ENCODE results near the gene DTNB. TPM values are rescaled to one million over a fixed set of nuclear protein-coding genes. Genes with fewer than 3 reads are reported as not detected.

Gene DTNB
- total RNA-seq, 1 donor from 2014 or later: 28.9 TPM

DNA sequence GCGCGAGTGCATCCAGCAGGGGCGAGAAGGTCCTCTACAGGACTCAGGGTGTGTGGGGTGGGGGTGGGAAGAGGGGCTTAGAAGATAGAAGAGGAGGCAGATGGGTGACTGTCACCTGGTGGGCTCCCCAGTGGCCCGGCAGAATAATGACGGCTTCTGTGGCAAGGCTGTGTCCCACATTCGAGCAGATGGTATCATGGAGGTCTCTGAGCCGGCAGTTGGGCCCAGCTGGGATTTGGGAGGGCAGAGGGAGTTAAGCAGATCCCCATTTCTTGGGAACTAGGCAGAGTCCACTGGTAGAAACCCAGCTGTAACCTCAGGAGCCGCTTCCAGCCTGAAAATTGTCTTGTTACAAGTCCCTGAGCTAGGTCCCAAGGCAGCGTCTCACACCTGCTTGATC, 28.4 kb upstream of the DTNB start:
- DNase-seq (no peak), ATAC-seq (ENCODE audit: low read depth) (no peak)
- Mint-ChIP-seq H3K9me3 (no peaks in the 10 kb centered on the region), H3K27ac (no peak overlapping the region), H3K4me3 (no peak overlapping the region), H3K27me3 (no peaks in the 10 kb centered on the region), H3K36me3 (ENCODE audit: low read depth) (no peaks in the 10 kb centered on the region), H3K4me1 (no peaks in the 10 kb centered on the region)
- ChIA-PET CTCF (interaction anchor here (1.0 to 5.4 kb wide), 4 partner anchors 12 to 249 kb away, joined by 3 to 110 read pairs (median 6); no protein-coding TSS in a partner anchor), POLR2A (interaction anchor here (0.6 kb wide), 1 partner anchor 323 kb away, joined by 9 read pairs; no protein-coding TSS in a partner anchor)
- intact Hi-C loops (cut with micrococcal nuclease): no loop called here
- TF ChIP-seq, protein P1, sequence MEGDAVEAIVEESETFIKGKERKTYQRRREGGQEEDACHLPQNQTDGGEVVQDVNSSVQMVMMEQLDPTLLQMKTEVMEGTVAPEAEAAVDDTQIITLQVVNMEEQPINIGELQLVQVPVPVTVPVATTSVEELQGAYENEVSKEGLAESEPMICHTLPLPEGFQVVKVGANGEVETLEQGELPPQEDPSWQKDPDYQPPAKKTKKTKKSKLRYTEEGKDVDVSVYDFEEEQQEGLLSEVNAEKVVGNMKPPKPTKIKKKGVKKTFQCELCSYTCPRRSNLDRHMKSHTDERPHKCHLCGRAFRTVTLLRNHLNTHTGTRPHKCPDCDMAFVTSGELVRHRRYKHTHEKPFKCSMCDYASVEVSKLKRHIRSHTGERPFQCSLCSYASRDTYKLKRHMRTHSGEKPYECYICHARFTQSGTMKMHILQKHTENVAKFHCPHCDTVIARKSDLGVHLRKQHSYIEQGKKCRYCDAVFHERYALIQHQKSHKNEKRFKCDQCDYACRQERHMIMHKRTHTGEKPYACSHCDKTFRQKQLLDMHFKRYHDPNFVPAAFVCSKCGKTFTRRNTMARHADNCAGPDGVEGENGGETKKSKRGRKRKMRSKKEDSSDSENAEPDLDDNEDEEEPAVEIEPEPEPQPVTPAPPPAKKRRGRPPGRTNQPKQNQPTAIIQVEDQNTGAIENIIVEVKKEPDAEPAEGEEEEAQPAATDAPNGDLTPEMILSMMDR (IDR thresholded peaks at IDR 0.05): no peak

DNA sequence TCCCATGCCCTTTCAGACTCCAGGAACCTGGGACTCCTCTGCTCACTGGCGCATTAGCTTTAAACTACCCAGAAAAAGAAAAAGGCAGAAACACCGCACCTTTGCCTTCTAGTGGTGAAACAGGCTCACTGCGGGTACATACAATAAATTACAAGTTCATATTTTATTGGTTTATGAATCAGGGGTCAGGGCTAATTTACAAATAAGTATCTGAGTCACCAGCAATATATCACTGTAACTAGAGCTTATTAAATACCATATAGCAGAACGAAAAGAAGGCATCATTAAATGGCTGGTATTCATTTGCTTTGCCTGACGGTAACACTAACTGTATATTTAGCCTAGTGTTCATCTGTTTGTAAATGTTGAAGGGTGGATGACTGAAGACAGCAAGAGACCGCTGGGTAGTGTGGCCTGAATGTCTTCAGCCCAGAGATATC, 26.9 kb upstream of the DTNB start:
- Mint-ChIP-seq H3K9me3 (no peaks in the 10 kb centered on the region), H3K27ac (no peak overlapping the region), H3K36me3 (ENCODE audit: low read depth) (no peaks in the 10 kb centered on the region), H3K27me3 (no peaks in the 10 kb centered on the region), H3K4me3 (no peak overlapping the region), H3K4me1 (no peaks in the 10 kb centered on the region)
- no peak for DNase-seq
- TF ChIP-seq, protein P1 (IDR thresholded peaks at IDR 0.05): no peak
- peak; percentile 64 for ATAC-seq (ENCODE audit: low read depth)
- intact Hi-C loops (cut with micrococcal nuclease): loop anchor here (1.0 kb wide), 2 partner anchors 93 to 358 kb away; no protein-coding TSS in a partner anchor
- ChIA-PET POLR2A (interaction anchor here (1.1 kb wide), 1 partner anchor 178 kb away, joined by 3 read pairs; the partner anchor contains the start of gene ASXL2), CTCF (interaction anchor here (0.6 to 5.4 kb wide), 11 partner anchors 9 to 725 kb away, joined by 3 to 110 read pairs (median 6); no protein-coding TSS in a partner anchor)

GRCh38 chr2:25699216-25699615, 25.8 kb upstream of the DTNB start:
- no peak overlapping the region for H3K4me3 Mint-ChIP-seq
- CTCF ChIA-PET: interaction anchor here (1.2 to 5.4 kb wide), 5 partner anchors 8 to 533 kb away, joined by 5 to 110 read pairs (median 6); no protein-coding TSS in a partner anchor
- no peak for DNase-seq
- no peaks in the 10 kb centered on the region for H3K36me3 Mint-ChIP-seq (ENCODE audit: low read depth)
- TF ChIP-seq, protein P1 (IDR thresholded peaks at IDR 0.05): no peak
- intact Hi-C loops (cut with micrococcal nuclease): no loop called here
- no peaks in the 10 kb centered on the region for H3K9me3 Mint-ChIP-seq
- POLR2A ChIA-PET: interaction anchor here (1.1 kb wide), 1 partner anchor 179 kb away, joined by 3 read pairs; the partner anchor contains the start of gene ASXL2
- no peaks in the 10 kb centered on the region for H3K4me1 Mint-ChIP-seq
- H3K27me3 Mint-ChIP-seq: no peaks in the 10 kb centered on the region
- ATAC-seq (ENCODE audit: low read depth): no peak
- H3K27ac Mint-ChIP-seq: no peak overlapping the region

DNA sequence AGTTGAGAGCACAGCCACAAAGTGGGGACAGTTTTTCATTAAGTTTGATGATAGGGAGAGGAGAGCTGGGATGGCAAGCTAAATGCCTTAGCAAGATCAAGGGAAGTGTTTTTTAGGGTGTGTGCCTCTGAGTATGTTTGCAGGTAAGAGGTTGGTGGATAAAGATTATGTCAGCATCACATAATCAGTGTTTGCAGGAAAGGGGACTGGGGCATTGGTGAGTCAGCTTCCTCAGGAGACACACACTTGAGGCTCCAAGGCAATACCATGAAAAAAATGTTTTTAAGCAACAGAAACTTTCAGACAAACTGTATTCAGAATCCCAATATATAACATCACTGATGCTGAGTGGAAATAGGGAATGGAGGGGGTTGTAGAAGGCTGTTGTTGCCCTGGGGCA, 25.4 kb upstream of the DTNB start:
- CTCF ChIA-PET: interaction anchor here (1.2 to 5.4 kb wide), 3 partner anchors 34 to 533 kb away, joined by 5 to 110 read pairs (median 6); no protein-coding TSS in a partner anchor
- ATAC-seq (ENCODE audit: low read depth) (no peak), DNase-seq (no peak)
- H3K36me3 Mint-ChIP-seq (ENCODE audit: low read depth): no peaks in the 10 kb centered on the region
- no peaks in the 10 kb centered on the region for H3K4me1 Mint-ChIP-seq
- H3K27me3 Mint-ChIP-seq: no peaks in the 10 kb centered on the region
- TF ChIP-seq, protein P1 (IDR thresholded peaks at IDR 0.05): no peak
- no peaks in the 10 kb centered on the region for H3K9me3 Mint-ChIP-seq
- intact Hi-C loops (cut with micrococcal nuclease): no loop called here
- no peak overlapping the region for H3K4me3 Mint-ChIP-seq
- H3K27ac Mint-ChIP-seq: no peak overlapping the region
- POLR2A ChIA-PET: no interaction called here

GRCh38 chr2:25697559-25698341, 24.4 kb upstream of the DTNB start:
- no peak for ATAC-seq (ENCODE audit: low read depth)
- no peaks in the 10 kb centered on the region for H3K36me3 Mint-ChIP-seq (ENCODE audit: low read depth)
- no peaks in the 10 kb centered on the region for H3K27me3 Mint-ChIP-seq
- TF ChIP-seq, protein P1 (IDR thresholded peaks at IDR 0.05): no peak
- no peak overlapping the region for H3K4me3 Mint-ChIP-seq
- no peaks in the 10 kb centered on the region for H3K4me1 Mint-ChIP-seq
- ChIA-PET POLR2A (no interaction called here), CTCF (interaction anchor here (2.0 to 5.4 kb wide), 2 partner anchors 90 to 532 kb away, joined by 6 to 110 read pairs; no protein-coding TSS in a partner anchor)
- intact Hi-C loops (cut with micrococcal nuclease): no loop called here
- no peak for DNase-seq
- H3K9me3 Mint-ChIP-seq: no peaks in the 10 kb centered on the region
- H3K27ac Mint-ChIP-seq: no peak overlapping the region

All from activated B cell treated with CpG ODN at 0.5 μM for 24 hours (primary cell).